GM21360 (cell line): ENCODE results near the gene PTPN1.

Experiments used
- ATAC-seq: cut with Tn5 transposase; IDR thresholded peaks from one replicate; pipeline ENCODE4 v1.9.1; 2021; ENCODE audit warnings: mild to moderate bottlenecking, moderate library complexity; ENCODE audit not compliant: unreplicated experiment

Gene PTPN1

GRCh38 chr20:50572938-50573777 is 63.0 kb downstream of the PTPN1 start:
- ATAC-seq = no peak

- ATAC-seq = no peak
Measured at GRCh38 chr20:50574108-50574507, 63.9 kb downstream of the PTPN1 start.

DNA sequence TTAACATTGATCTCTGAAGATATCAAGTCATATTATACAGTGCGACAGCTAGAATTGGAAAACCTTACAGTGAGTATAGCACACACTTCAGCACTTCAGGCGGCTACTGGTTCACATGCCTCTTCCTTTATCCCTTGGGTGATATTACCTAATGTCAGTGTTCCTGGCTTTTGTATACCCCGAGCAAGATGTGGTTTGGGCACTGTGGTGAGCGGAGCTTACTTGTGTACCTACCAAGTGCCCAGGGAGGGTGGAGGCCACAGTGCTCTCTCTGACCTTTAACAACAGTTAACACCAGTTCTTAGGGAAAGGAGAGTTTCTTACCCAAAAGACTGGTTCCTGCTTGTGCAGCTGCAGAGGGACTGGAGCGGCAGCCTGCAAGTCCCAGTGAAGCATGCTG is 64.4 kb downstream of the PTPN1 start:
- ATAC-seq = no peak

DNA sequence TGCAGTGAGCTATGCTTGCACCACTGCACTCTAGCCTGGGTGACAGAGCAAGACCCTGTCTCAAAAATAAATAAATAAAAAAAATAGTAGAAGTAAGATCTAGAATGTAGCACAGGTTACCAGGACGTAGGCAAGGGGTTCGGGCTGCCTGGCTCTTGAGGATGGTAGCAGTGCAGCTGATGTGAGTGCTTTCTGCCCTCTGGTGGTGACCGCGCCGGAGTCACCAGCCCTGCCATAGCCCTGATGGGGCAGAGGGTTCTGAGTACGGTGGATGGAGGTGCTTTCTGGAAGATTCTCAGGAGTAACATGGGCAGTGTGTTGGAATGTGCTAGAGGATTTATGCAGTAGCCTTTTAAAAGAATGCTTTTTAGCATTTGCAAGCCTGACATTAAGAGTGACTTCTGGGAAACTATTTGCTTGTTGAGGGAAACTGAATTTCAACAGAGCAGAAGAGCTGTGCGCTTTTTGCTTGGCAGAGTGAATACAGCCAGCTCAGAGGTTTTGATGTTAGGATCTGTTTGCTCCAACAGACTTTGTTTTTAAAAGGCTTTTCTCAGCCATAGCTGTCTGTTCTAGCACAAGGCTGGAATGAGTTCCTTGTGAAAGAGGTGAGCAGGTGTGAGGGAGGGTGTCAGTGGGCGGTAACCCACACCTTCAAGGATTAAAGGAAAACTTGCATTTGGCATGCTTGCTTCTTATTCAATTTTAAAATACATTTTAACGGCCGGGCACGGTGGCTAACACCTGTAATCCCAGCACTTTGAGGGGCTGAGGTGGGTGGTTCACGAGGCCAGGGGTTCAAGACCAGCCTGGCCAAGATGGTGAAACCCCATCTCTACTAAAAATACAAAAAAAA is 65.9 kb downstream of the PTPN1 start:
- ATAC-seq = peak; percentile 57

- ATAC-seq = no peak
Measured at GRCh38 chr20:50577175-50578018, 67.2 kb downstream of the PTPN1 start.

DNA sequence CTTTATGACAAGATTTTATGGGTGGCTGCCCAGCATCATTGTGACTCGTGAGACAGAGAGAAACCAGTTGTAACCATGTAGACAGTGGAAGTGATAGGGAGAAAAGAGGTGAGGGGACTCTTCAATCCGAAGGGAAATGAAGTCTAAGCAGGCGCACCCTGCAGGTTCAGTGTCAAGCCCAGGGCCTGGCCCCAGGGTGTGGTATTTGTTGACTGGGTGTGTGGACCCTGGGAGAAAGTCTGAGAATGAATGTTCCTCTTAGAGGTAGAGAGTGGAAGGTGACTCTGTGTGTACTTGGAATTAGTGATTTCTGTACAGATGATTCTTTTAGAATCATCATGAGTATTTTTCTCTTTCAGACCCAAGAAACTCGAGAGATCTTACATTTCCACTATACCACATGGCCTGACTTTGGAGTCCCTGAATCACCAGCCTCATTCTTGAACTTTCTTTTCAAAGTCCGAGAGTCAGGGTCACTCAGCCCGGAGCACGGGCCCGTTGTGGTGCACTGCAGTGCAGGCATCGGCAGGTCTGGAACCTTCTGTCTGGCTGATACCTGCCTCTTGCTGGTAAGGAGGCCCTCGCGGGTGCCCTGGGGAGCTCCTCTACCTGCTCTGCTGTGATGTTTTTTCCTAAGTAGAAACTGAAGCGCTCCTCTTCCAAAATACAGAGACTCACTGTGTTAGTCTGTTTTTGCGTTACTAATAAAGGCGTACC is 68.0 kb downstream of the PTPN1 start:
- ATAC-seq = no peak

DNA sequence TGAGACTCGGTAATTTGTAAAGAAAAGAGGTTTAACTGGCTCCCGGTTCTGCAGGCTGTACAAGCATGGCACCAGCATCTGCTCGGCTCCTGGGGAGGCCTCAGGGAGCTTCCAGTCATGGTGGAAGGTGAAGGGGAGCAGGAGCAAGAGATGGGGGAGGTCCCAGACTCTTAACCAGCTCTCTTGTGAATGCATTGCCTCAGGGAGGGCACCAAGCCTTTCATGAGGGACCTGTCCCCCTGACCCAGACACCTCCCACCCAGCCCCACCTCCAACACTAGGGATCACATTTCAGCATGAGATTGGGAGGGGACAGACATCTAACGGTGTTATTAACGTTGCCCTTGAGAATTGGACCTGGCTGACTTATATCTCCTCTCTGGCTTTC is 68.6 kb downstream of the PTPN1 start:
- no peak for ATAC-seq

GRCh38 chr20:50579511-50579910 is 69.3 kb downstream of the PTPN1 start:
- ATAC-seq = no peak

DNA sequence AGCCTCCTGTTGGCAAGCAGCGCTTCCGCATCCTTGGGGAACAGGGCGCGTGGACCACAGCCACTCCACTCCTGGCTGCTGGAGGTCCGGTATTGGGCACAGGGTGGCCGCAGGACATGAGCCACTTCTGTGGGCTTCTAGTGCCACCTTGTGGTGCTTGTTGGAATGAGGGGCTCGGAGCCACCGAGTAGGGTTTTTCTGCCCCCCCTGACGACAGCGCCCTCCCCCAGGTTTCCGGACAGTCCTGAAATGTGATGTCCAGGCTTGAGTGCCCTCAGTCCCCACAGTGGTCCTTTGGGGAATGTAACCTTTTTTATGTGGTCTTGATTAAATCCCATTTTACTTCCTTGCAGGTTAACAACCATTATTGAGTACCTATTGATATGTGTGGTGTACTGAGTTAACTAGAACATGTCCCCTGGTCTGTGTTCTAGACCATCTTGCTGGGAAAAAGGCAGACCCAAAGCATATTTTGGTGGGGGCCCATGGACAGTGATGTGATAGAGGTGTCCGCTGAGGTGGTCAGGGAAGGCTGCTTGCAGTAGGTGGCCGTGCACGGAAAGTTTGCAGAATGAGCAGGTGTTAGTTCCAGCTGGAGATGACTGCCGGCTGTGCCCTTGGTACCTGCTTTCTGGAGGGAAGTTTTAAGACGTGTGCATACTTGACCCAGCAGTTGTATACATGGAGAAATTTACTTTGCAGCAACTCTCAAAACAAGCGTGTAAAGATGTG is 70.0 kb downstream of the PTPN1 start:
- ATAC-seq = no peak

GRCh38 chr20:50580842-50581544 is 70.8 kb downstream of the PTPN1 start:
- no peak for ATAC-seq

- no peak for ATAC-seq
Measured at GRCh38 chr20:50582092-50582491, 71.9 kb downstream of the PTPN1 start.

- ATAC-seq = no peak
Measured at GRCh38 chr20:50582591-50583234, 72.5 kb downstream of the PTPN1 start.

- ATAC-seq = no peak
Measured at GRCh38 chr20:50583442-50584150, 73.4 kb downstream of the PTPN1 start.

- no peak for ATAC-seq
Measured at GRCh38 chr20:50584687-50585086, 74.5 kb downstream of the PTPN1 start.

DNA sequence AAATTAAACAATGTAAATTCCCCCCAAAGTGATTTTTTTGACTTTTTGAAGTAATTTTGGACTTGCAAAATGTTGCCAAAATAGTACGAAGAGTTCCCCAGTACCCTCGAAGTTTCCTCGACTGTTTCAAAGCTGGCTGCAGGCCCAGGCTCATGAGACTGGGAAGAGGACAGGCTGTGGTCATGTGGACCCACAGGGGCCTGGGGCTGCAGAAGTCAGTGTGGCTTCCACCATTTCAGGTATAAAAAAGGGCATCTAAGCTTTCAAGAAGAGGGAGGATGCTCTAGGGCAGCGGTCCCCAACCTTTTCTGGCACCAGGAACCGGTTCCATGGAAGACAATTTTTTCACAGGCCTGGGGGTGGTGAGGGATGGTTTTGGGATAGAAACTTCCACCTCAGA is 75.0 kb downstream of the PTPN1 start:
- ATAC-seq = no peak

DNA sequence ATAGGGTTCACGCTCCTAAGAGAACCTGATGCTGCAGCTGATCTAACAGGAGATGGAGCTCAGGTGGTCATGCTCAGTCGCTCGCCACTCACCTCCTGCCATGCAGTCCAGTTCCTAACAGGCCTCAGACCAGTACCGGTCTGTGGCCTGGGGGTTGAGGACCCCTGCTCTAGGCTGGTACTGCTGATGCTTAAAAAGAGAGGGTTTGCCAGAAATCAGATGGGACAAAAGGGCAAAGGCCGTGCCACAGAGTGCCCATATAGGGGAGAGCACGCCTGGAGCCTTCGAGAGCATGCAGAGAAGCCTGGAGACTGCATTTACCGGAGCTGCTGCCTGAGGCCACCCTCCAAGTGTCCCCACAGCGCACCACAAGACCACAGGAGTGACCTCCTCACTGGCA is 75.5 kb downstream of the PTPN1 start:
- ATAC-seq = no peak

GRCh38 chr20:50586531-50587232 is 76.5 kb downstream of the PTPN1 start:
- no peak for ATAC-seq
